NCI-H1092 treated with DMSO at 0.1 percent for 48 hours (cell line): ENCODE results near the gene ELMO1.

Experiments used
- DNase-seq: peaks from one replicate; lab custom pipeline; 2025; lab: John Stamatoyannopoulos, UW

ELMO1 gene

GRCh38 chr7:37015353-37016034 lies 433.2 kb downstream of the ELMO1 start:
- no peak for DNase-seq

- no peak for DNase-seq
These were observed 434.9 kb downstream of the ELMO1 start for GRCh38 chr7:37013771-37014170.

- no peak for DNase-seq
These were observed 437.3 kb downstream of the ELMO1 start for GRCh38 chr7:37011151-37011890.

- DNase-seq, result no peak
These were observed 439.5 kb downstream of the ELMO1 start for GRCh38 chr7:37009125-37009675.

- DNase-seq, result no peak
These were observed 441.0 kb downstream of the ELMO1 start for GRCh38 chr7:37007691-37008090.

- DNase-seq, result no peak
These were observed 441.4 kb downstream of the ELMO1 start for GRCh38 chr7:37007268-37007667.

- DNase-seq, result no peak
These were observed 441.9 kb downstream of the ELMO1 start for GRCh38 chr7:37006764-37007163.

GRCh38 chr7:37000511-37000910 lies 448.2 kb downstream of the ELMO1 start:
- DNase-seq, result peak; percentile 58

GRCh38 chr7:36999626-37000485 lies 448.8 kb downstream of the ELMO1 start:
- DNase-seq, result peak; percentile 62

- DNase-seq, result no peak
These were observed 452.9 kb downstream of the ELMO1 start for GRCh38 chr7:36995776-36996175.

- DNase-seq, result no peak
These were observed 454.1 kb downstream of the ELMO1 start for GRCh38 chr7:36994456-36995112.

GRCh38 chr7:36986948-36987724 lies 461.5 kb downstream of the ELMO1 start:
- DNase-seq, result peak; percentile 64

- DNase-seq, result peak; percentile 82
These were observed 462.1 kb downstream of the ELMO1 start for GRCh38 chr7:36986511-36986933.

GRCh38 chr7:36985866-36986400 lies 462.7 kb downstream of the ELMO1 start:
- peak; percentile 84 for DNase-seq

GRCh38 chr7:36985316-36985715 lies 463.3 kb downstream of the ELMO1 start:
- DNase-seq, result peak; percentile 86

- peak; percentile 84 for DNase-seq
These were observed 463.9 kb downstream of the ELMO1 start for GRCh38 chr7:36984710-36985312.

- DNase-seq, result no peak
These were observed 464.6 kb downstream of the ELMO1 start for GRCh38 chr7:36984041-36984521.

GRCh38 chr7:36982766-36983165 lies 465.9 kb downstream of the ELMO1 start:
- DNase-seq, result no peak

GRCh38 chr7:36979810-36980248 lies 468.8 kb downstream of the ELMO1 start:
- DNase-seq, result no peak

GRCh38 chr7:36978461-36978860 lies 470.2 kb downstream of the ELMO1 start:
- no peak for DNase-seq
